ENCODE results near the gene TLE2.
A peak's percentile ranks its signal among the peaks of the same experiment; 100 is the strongest.

TLE2 gene

DNA sequence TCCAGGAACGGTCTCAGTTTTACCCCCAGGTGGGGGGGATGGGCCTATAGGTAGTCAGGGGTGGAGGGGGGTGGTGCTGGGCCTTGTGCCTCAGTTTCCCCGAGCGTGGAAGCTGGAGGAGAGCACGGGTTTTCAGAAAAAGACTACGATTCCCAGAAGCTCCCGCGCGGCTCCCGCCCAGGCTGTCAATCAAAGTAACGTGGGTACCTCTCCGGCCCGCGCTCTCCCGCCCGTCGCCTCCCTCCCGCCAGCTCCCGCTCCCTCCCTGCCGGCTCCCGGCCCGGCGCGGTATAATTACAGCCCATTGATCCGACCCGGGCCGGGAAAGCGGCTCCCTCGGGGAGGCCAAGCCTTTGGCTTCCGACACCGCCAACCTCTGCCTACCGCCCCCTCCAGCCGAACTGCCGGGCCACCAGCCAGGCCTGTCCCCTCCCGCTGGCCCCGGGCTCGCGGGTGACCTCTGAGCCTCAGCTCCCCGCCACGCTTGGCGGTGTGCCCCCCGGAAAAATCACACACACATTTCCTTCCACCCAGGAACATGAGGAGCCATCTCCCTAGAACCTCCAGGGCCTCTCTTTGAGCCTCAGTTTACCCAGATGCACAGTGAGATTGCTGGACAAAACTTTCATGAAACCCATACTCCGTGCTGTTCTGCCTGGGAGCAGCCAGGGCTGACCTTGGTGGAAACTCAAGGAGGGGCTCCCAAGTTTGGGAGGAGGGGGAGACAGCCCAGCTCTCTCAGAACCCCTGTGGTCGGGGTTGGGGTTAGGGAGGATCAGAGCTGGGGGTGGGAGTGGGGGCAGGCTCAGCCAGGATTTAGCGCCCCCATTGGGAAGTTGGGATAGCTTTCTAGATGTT lies 7.3 kb upstream of the TLE2 start:
- DNase-seq: peak; percentile 97

GRCh38 chr19:3035542-3036118 lies 6.5 kb upstream of the TLE2 start:
- DNase-seq: peak; percentile 99

DNA sequence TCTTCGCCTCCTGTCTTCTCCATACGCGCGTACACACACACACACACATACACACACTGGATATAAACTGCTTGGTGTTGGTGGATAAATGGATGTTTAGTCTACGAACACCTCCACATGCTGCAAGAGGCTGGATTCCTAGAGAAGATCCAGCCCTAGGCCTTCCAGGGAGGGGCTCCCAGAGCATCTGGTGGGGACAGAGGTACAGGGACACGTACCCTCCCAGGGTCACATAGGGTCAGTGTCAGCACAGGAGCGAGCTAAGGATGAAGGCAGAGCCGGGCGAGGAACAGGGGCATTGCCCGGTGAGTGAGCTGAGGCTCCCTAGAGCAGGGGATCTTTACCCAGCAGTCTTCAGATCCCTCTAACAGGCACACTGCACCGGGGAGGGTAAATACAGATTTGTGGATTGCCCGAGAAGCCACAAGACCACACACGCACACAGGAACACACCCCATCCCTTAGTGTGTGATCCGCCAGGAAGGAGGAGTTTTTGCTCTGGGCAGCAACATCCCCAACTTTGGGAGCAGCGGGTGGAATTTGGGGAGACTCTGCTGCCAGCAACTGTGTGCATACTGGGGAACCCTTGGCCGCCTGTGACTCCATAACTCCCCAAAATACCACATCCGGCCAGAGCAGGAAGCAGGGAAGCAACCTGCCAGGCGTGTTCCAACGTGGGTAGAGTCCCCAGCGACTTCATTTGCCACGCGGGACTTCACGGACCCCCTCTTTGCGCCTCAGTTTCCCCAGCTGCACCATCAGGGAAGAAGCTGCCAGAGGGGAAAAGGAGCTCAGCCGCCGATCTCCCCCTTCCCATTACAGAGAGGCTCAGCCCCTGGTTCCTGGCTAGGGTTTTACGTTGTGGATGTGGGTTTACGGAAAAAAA lies 5.8 kb upstream of the TLE2 start:
- DNase-seq: peak; percentile 75

GRCh38 chr19:3034406-3034655 lies 5.3 kb upstream of the TLE2 start:
- no peak for DNase-seq

- DNase-seq: no peak
These were observed 4.7 kb upstream of the TLE2 start for GRCh38 chr19:3033595-3034405.

- no peak for DNase-seq
These were observed 2.5 kb upstream of the TLE2 start for GRCh38 chr19:3031607-3031867.

DNA sequence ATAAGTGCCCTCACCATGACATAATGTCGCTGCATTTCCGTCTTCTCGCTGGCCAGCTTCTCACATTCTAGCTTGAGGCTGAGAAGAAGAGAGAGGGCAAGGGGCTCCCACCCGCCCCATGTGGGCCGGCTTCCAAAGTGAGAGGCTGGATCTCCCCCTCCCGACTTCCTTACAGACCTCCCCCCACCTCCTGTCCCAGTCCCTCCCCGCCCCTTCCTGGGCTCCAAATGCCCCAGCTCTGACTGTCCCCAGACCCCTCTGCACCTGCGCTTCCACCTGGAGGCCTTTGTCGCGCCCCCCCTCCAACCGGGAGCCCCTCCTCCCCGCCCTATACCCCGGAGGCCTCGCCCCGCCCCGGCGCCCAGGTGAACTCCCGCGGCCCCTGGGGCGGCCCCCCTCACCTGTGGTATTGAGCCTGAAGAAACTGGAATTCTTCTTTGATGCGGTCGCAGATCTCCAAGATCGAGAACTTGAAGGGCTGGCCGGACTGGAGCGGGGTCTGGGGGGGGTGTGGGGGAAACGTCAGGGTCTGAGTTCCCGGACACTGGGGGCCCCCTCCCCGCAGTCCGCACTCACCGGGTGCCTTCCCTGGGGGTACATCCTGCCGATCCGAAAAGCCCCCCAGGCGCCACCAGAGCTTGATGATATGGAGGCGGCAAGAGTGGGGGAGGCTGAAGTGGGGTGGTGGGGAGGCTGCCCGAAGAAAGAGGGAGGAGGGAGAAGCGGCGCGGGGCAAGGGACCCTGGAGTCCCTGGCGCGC lies 595 bp downstream of the TLE2 start:
- no peak for DNase-seq

- DNase-seq: no peak
These were observed 1.1 kb downstream of the TLE2 start for GRCh38 chr19:3027981-3028304.

DNA sequence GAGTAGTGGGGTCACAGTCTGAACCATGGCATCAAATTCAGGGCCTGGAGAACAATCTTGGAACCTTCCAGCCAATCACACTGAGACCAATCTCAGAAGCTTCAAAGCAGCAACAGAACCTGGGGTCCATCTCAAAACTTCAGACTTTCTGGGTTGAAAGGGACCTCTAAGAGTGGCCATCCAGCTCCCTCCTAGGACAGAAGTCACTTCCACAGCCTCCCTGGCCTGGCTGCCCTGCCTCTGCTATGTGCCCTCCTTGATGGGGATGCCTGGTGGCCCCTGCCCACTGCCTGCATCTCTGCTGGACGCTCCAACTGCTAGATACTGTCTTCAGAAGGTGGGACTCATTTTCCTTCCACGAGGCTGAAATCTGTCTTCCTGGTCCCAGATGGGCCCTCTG lies 1.8 kb downstream of the TLE2 start:
- DNase-seq: no peak

- no peak for DNase-seq
These were observed 2.3 kb downstream of the TLE2 start for GRCh38 chr19:3026768-3027167.

GRCh38 chr19:3025549-3025886 lies 3.6 kb downstream of the TLE2 start:
- DNase-seq: no peak

DNA sequence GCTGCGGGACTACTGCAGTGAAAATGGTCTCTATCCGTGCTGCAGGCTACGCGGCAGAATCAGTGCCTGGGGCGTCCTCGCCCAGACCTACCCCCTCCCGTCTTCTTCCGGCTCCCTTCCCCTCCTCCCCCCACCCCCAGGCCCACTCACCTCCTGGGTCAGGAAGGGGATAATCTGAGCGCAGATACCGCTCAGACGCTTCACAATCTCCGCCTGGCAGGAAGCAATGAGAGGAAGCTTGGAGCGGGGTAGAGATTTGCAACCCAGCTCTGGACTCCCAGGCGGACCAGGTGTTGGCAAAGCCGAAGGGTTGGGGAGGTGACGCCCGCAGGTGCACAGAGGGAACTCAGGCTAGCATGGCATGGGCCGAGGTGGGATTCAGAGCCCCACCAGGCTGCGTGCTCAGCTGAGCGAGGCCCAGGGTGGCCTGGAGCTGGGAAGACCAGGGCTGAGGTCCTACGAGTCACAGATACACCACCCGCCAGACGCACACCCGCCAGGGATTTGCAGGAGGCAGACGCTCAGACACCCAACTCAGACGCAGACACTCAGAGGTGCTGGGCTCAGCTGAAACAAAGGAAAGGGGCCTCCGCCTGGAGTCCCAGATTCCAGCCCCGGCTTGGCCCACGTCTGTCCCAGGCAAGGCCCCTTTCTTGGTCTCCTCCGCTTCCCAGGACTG lies 4.1 kb downstream of the TLE2 start:
- DNase-seq: no peak

DNA sequence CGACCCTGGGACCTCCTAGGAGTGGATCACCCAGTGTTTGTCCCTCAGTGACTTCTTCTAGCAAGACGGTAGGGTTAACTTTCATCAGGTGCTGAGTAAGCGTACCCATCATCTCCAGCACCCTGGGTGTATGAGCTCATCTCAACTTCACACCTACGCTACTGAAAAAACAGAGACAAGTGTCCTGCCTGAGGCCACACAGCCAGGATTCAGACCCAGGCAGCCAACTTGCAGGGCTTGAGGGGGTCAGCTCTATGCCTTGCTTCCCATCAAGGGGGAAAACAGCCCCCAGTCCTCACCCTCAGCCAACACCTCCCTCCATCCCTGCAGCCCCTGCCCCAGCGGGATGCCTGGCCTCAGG lies 4.6 kb downstream of the TLE2 start:
- no peak for DNase-seq

DNA sequence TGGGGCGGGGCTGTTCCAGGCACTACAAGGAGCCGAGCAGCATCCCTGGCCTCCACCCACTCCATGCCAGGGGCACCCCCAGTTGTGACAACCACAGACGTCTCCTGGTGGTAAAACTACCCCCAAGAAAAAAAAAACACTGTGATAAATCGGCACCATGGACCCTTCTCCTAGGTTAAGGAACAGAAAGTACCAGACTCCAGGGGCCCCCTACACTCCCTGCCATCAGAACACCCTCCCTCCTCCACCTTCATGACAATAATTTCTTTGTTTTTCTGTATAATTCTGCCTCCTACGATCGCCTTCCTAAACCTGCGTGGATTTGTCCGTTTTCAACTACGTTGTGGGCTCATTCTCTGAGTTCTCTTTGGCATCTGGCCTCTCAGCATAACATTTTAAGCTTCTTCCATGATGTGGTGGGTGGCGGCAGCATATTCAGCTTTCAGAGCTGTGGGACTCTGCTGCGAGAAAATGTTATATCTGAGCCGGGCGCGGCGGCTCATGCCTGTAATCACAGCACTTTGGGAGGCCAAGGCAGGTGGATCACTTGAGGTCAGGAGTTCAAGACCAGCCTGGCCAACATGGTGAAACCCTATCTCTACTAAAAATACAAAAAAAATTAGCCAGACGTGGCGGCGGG lies 8.6 kb downstream of the TLE2 start:
- DNase-seq: no peak

- DNase-seq: no peak
These were observed 9.7 kb downstream of the TLE2 start for GRCh38 chr19:3019211-3019854.

DNA sequence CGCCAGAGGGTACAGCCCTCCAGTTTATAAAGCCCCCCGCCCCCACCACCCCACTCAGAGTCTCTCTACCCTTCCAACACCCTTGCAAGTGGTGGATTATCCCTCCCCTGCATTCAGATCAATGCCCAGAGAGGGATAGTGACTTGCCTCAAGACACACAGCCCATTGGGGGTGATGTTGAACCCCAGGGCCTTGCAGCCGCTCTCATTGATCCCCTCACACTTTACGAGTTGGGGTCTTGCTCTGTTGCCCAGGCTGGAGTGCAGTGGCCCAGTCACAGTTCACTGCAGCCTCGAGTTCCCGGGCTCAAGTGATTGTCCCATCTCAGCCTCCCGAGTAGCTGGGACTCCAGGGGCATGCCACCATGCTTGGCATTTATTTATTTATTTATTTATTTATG lies 11.2 kb downstream of the TLE2 start:
- DNase-seq: no peak

GRCh38 chr19:3015126-3016057 lies 13.7 kb downstream of the TLE2 start:
- DNase-seq: no peak

GRCh38 chr19:3014135-3014534 lies 14.9 kb downstream of the TLE2 start:
- DNase-seq: no peak

- DNase-seq: no peak
These were observed 15.8 kb downstream of the TLE2 start for GRCh38 chr19:3013263-3013725.
